Transverse colon (tissue), 4 donors: ENCODE data around the gene TMEM132C.

Source experiments
- CTCF ChIP-seq, 5 experiments: fragments of 200-600 bp in 3 of 5; fragments of 450-650 bp in 2 of 5; sonication (generic) in 3 of 5; IDR thresholded peaks; 1 replicate in 2 of 5; 2 replicates in 3 of 5; pipeline ENCODE4 v1.5.1; 2016 to 2017; ENCODE audit warnings: antibody characterized with exemption in 5 of 5, inconsistent platforms in 3 of 5, mild to moderate bottlenecking in 2 of 5, moderate library complexity in 1 of 5
- EP300 ChIP-seq: sonication (generic); formaldehyde crosslinking; IDR thresholded peaks from one replicate; pipeline ENCODE4 v1.6.1; 2017; ENCODE audit warnings: antibody characterized with exemption, low read depth
- POLR2AphosphoS5 ChIP-seq, 3 donors: sonication (generic); formaldehyde crosslinking; IDR thresholded peaks; one replicate each; pipeline ENCODE4 v1.6.1; 2016; ENCODE audit warnings: antibody characterized with exemption in 3 of 3

GRCh38 chr12:128450810-128451209 lies 183.8 kb downstream of the TMEM132C start:
- TF ChIP-seq POLR2AphosphoS5 (IDR thresholded peaks at IDR 0.05) (no peak), EP300 (no peak), CTCF (IDR thresholded peaks at IDR 0.05) (no peak)
